Motor neuron (in vitro differentiated cells): ENCODE measurements around the gene PRELID1. TPM values are rescaled to one million over a fixed set of nuclear protein-coding genes. Genes with fewer than 3 reads are reported as not detected.

Experiments
- ATAC-seq, 8 experiments: fragments of 200-7000 bp; cut with Tn5 transposase; replicated peaks in 6 of 8; 2 replicates each; pipeline ENCODE4 v1.8.0; 2021; ENCODE audit warnings: mild to moderate bottlenecking in 8 of 8, moderate library complexity in 8 of 8
- H3K27ac ChIP-seq, 2 donors: fragments of 250-450 bp; sonication (Bioruptor Pico); 2 replicates each; pipeline ENCODE4 v1.9.0; 2021; ENCODE audit warnings: antibody characterized with exemption in 2 of 2, mild to moderate bottlenecking in 2 of 2, moderate library complexity in 1 of 2
- H3K4me1 ChIP-seq, 2 donors: fragments of 250-450 bp; sonication (Bioruptor Pico); replicated peaks in 1 of 2; 2 replicates each; pipeline ENCODE4 v1.6.1; 2021; ENCODE audit warnings: antibody characterized with exemption in 2 of 2, mild to moderate bottlenecking in 2 of 2, moderate library complexity in 1 of 2
- H3K4me3 ChIP-seq, 5 donors: fragments of 250-450 bp; sonication (Bioruptor Pico); 2 replicates each; pipeline ENCODE4 v1.9.0; 2021; ENCODE audit warnings: antibody characterized with exemption in 5 of 5, mild to moderate bottlenecking in 5 of 5, moderate library complexity in 4 of 5
- WGBS, 10 experiments: fragments of 450-650 bp; shearing (Covaris generic); methylation state at CpG; one replicate each; pipeline ENCODE4 v1.0.0; 2022; 5-methylcytosine and 5-hydroxymethylcytosine counted together
- in situ Hi-C, 9 experiments: fragments of 400-800 bp; cut with MboI; loops; one replicate each; pipeline ENCODE4 v1.15.0; 2021; ENCODE audit warnings: low sequenced_read_pairs in 9 of 9, low pct_unique_long_range_greater_than_20kb in 2 of 9; ENCODE audit not compliant: unreplicated experiment in 9 of 9
- total RNA-seq, 8 experiments: library from RNA; unstranded; fragments of 300-600 nt; gene quantifications; 2 replicates each; pipeline versions ENCODE4 v1.2.3 to v1.2.4, GENCODE V29; 2022

The PRELID1 gene
- total RNA-seq, 8 experiments from 2014 or later = 64.9 to 154 (median 93.2) TPM

DNA sequence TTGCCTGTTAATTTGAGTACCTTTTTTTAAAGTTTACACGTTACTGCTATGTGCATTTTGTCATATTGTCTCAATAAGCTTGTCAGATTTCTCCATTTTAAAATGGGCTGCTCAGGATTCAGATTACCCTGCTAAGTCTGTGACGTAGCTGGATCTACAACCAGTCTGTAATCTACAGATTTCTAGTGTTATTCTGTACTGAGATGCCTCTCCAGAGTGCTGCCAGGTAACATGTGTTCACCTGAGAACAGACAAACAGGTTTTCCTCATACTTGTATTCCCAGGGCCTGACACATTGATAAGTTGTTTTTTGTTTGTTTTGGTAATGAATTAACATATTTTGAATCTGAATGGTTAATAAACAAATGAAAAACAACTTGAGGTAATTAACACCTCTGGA, 15.4 kb upstream of the PRELID1 start:
- H3K4me3 ChIP-seq = no peak overlapping the region
- no peak overlapping the region for H3K27ac ChIP-seq
- WGBS, 10 experiments = 80 to 100% (median 100%) methylated on average over 1 to 2 of the region's 2 CpGs; no CpG with 5 or more reads in 3 of the 10 experiments
- ATAC-seq = no peak
- no peaks in the 10 kb centered on the region for H3K4me1 ChIP-seq
- in situ Hi-C loops = loop anchor here in 1 of 9 experiments (25.0 kb wide), 1 partner anchor 176 kb away; no protein-coding TSS in a partner anchor

DNA sequence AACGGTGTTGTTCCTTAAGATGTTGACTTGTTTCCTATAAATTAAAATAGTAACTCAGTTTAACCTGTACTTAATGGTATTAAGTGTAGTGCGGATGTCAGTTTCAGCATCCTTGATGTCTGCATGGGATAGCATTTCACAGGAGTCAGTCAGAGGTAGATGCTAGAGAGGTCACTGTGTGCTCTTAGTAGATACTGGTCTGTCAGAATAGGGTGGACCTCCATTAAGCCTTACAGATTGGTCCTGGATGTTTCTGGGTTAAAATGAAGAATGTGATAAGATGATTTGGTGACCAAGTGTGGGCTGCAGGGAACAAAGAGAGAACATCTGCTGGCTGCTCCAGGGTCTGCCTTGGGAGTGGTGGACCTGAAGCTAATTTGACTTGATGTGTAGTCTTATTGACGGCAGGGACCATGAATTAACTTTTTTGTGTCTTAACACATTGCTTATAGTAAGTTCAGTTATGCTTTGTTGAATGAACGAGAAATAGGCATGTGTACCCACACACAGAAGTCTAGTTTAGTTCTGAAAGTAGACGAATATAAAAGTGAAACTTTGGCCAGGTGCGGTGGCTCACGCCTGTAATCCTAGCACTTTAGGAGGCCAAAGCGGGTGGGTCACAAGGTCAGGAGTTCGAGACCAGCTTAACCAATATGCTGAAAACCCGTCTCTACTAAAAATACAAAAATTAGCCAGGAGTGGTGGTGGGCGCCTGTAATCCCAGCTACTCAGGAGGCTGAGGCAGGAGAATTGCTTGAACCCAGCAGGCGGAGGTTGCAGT, 12.6 kb upstream of the PRELID1 start:
- Histone ChIP-seq H3K4me3 (no peak overlapping the region), H3K27ac (no peak overlapping the region), H3K4me1 (no peaks in the 10 kb centered on the region)
- in situ Hi-C loops = loop anchor here in 1 of 9 experiments (25.0 kb wide), 1 partner anchor 179 kb away; no protein-coding TSS in a partner anchor
- no peak for ATAC-seq
- WGBS, 10 experiments = 91 to 100% (median 97%) methylated on average over 2 to 12 of the region's 12 CpGs

DNA sequence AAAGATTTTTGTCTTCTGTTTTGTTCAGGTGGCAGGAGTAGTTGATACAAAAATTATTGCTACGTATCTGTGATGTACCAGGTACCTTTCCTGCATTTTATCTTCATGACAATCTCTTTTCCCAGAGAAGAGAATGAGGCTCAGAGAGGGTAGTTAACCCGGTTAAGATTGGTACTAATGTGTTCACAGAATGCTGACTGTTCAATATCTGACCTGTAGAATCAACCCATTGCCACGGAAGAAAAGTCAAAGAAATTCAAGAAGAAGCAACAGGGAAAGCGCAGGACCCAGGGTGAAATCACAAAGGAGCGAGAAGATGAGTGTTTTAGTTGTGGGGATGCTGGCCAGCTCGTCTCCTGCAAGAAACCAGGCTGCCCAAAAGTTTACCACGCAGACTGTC, 11.9 kb upstream of the PRELID1 start:
- 86 to 100% (median 100%) methylated on average over 1 to 5 of the region's 7 CpGs; no CpG with 5 or more reads in 2 of the 10 experiments for WGBS, 10 experiments
- Histone ChIP-seq H3K4me1 (no peaks in the 10 kb centered on the region), H3K4me3 (no peak overlapping the region), H3K27ac (no peak overlapping the region)
- in situ Hi-C loops = loop anchor here in 1 of 9 experiments (25.0 kb wide), 1 partner anchor 179 kb away; no protein-coding TSS in a partner anchor
- ATAC-seq = no peak

DNA sequence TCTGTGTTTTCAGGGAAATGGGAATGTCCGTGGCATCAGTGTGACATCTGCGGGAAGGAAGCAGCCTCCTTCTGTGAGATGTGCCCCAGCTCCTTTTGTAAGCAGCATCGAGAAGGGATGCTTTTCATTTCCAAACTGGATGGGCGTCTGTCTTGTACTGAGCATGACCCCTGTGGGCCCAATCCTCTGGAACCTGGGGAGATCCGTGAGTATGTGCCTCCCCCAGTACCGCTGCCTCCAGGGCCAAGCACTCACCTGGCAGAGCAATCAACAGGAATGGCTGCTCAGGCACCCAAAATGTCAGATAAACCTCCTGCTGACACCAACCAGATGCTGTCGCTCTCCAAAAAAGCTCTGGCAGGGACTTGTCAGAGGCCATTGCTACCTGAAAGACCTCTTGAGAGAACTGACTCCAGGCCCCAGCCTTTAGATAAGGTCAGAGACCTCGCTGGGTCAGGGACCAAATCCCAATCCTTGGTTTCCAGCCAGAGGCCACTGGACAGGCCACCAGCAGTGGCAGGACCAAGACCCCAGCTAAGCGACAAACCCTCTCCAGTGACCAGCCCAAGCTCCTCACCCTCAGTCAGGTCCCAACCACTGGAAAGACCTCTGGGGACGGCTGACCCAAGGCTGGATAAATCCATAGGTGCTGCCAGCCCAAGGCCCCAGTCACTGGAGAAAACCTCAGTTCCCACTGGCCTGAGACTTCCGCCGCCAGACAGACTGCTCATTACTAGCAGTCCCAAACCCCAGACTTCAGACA, 9.6 kb upstream of the PRELID1 start:
- Histone ChIP-seq H3K4me1 (no peaks in the 10 kb centered on the region), H3K27ac (no peak overlapping the region), H3K4me3 (no peak overlapping the region)
- 90 to 100% (median 97%) methylated on average over 1 to 5 of the region's 12 CpGs; no CpG with 5 or more reads in 2 of the 10 experiments for WGBS, 10 experiments
- no peak for ATAC-seq
- in situ Hi-C loops = loop anchor here in 1 of 9 experiments (25.0 kb wide), 1 partner anchor 182 kb away; no protein-coding TSS in a partner anchor

DNA sequence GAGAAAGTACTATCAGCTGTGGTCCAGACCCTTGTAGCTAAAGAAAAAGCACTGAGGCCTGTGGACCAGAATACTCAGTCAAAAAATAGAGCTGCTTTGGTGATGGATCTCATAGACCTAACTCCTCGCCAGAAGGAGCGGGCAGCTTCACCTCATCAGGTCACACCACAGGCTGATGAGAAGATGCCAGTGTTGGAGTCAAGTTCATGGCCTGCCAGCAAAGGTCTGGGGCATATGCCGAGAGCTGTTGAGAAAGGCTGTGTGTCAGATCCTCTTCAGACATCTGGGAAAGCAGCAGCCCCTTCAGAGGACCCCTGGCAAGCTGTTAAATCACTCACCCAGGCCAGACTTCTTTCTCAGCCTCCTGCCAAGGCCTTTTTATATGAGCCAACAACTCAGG, 9.0 kb upstream of the PRELID1 start:
- no peaks in the 10 kb centered on the region for H3K4me1 ChIP-seq
- in situ Hi-C loops = loop anchor here in 1 of 9 experiments (25.0 kb wide), 1 partner anchor 182 kb away; no protein-coding TSS in a partner anchor
- ATAC-seq = no peak
- H3K27ac ChIP-seq = no peak overlapping the region
- WGBS, 10 experiments = 100% methylated on average over 1 to 3 of the region's 3 CpGs; no CpG with 5 or more reads in 6 of the 10 experiments
- H3K4me3 ChIP-seq = no peak overlapping the region

DNA sequence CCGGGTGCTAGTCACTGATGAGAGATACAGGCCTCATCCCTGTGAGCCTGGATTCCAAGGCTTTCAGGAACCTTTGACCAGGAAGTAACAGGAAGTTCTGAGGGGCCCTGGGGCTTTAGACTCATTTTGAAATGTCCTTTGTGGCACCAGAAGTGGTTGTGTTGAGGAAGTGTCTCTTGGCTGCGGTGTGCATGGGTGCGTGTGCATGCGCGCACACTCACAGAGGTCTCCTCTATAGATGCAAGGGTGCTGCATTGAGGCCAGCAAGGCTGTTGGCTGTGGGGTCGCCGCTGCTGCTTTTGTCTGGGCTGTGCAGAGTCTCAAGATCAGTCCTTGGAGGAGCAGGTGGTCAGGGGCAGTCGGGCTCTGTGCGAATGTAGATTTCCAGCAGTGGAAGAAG, 7.7 kb upstream of the PRELID1 start:
- in situ Hi-C loops = loop anchor here in 1 of 9 experiments (25.0 kb wide), 1 partner anchor 184 kb away; no protein-coding TSS in a partner anchor
- Histone ChIP-seq H3K27ac (no peak overlapping the region), H3K4me3 (no peak overlapping the region), H3K4me1 (peaks cover 0 to 3% of the 10 kb centered on the region in 2 donors)
- 83 to 100% (median 97%) methylated on average over 1 to 7 of the region's 9 CpGs; no CpG with 5 or more reads in 5 of the 10 experiments for WGBS, 10 experiments
- ATAC-seq = no peak

DNA sequence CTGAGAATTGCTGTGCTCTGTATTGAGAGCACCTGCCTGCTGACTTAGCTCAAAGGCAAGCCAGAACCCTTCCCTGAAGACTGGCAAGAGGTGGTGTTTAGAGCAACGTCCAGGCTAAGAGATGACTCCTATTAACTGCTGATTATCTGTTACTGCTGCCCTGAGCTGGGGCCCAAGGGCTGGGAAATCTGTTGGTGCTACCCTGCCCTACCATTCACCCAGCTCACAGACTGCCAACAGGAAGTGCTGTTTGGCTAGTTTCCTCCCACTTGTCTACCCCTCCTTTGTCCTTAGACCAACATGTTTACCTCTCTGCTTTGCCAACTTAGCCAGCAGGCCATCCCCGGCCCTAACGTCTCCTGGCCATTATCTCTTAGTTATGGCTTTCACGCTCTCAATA, 7.0 kb upstream of the PRELID1 start:
- in situ Hi-C loops = loop anchor here in 1 of 9 experiments (25.0 kb wide), 1 partner anchor 184 kb away; no protein-coding TSS in a partner anchor
- WGBS, 10 experiments = 71 to 100% (median 90%) methylated on average over 1 to 4 of the region's 4 CpGs; no CpG with 5 or more reads in 2 of the 10 experiments
- no peak overlapping the region for H3K4me3 ChIP-seq
- H3K4me1 ChIP-seq = peaks cover 0 to 3% of the 10 kb centered on the region in 2 donors
- H3K27ac ChIP-seq = no peak overlapping the region
- ATAC-seq = no peak

DNA sequence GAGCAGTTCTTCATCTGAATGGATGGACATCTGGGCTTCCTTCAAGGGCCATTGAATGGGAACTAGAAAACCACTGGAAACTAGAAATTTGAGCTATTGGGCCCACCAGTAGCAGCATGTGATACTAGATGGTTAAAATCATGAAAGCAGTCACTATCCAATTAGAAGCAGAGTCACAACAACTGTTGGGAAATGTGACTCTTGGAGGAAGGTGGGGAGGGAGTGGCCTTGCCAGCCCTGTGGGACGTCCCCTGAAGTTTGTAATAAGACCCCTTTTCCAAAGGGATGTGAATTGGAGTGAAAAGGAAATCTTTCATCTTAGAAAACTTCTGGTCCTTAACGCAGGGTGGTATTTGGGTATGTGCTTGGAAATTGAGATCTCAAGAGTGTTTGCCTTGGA, 5.7 kb upstream of the PRELID1 start:
- WGBS, 10 experiments = 50 to 100% (median 85%) methylated on average over 1 to 2 of the region's 2 CpGs; no CpG with 5 or more reads in 4 of the 10 experiments
- no peak overlapping the region for H3K27ac ChIP-seq
- no peak for ATAC-seq
- in situ Hi-C loops = loop anchor here in 1 of 9 experiments (25.0 kb wide), 1 partner anchor 186 kb away; no protein-coding TSS in a partner anchor
- peaks cover 6 to 8% of the 10 kb centered on the region in 2 donors for H3K4me1 ChIP-seq
- H3K4me3 ChIP-seq = no peak overlapping the region

DNA sequence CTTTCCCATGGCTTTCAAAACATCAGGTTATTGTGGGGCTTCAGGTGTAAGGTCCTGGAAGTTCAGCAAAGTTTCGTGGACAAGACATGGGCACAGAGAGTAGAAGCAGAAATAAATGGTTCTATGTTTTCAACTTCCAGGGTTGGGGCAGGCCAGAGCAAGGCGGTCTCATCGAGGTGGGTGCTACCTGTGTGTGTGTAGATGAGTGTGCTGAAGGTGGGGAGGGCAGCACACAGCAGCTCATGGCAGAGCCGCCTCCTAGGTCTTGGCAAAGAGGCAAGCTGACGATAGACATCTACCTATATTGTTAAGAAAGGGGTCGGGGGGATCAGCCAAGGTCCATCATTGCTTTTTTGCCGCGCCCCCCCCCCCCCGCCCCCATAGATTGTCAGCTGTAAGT, 3.9 kb upstream of the PRELID1 start:
- ATAC-seq = no peak
- in situ Hi-C loops = loop anchor here in 1 of 9 experiments (25.0 kb wide), 1 partner anchor 187 kb away; no protein-coding TSS in a partner anchor
- H3K27ac ChIP-seq = no peak overlapping the region
- no peak overlapping the region for H3K4me3 ChIP-seq
- WGBS, 10 experiments = 69 to 100% (median 89%) methylated on average over 1 to 5 of the region's 9 CpGs; no CpG with 5 or more reads in 4 of the 10 experiments
- peaks cover 9 to 13% of the 10 kb centered on the region in 2 donors for H3K4me1 ChIP-seq

DNA sequence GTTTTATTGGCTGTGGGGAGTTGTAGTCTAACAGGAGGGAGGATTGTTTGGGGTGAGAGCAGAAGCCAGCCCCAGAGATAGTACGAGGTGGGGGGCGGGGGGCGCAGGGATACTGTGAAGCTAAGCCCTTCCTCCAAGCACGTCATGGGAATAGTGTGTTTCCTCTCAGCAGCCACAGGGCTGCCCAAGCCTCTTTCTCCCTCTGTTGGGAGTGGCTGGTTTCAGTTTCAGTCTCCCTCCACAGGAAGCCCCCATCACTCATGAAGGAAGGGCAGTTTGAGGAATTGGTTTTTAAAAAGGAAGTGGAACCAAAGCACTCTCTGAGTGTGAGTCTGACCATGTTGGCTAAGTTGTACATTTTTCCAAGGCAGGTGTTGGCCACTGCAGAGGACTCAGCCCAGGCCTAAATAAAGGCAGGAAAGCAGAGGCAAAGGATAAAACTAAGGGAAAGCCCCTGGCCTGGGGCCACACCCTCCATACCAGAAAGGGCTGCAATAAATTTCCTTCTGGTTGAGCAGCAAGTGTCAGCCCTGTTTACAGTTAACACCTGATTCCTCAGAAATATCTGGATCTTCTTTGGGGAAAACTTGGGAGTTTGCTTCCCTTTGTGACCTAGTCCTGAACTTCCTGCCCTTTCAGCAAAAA, 3.2 kb upstream of the PRELID1 start:
- no peak overlapping the region for H3K4me3 ChIP-seq
- in situ Hi-C loops = no loop called here
- 40% methylated on average over 1 of the region's 4 CpGs; no CpG with 5 or more reads in 9 of the 10 experiments for WGBS, 10 experiments
- ATAC-seq = peak in 5 of 8 experiments; percentile 6 to 42 (median 19)
- peaks cover 14 to 16% of the 10 kb centered on the region in 2 donors for H3K4me1 ChIP-seq
- H3K27ac ChIP-seq = no peak overlapping the region

DNA sequence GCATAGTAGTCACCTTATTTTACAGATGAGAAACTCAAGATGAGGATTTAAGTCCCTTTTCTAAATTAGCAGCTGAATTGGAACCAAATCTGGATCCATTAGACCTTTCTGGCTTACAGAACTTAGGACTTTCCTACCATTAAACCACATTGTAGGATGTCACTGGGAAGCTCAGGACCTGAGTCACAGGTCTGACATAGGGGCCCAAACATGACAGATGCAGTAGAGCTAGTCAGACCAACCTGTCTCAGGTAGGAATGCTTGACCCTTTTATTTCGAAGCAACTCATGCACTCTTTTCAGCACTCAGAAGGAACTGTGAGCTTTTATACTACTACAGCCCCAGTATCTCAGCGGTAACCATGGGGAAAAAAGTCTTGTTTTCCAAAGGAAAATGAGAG, 2.6 kb upstream of the PRELID1 start:
- no peak for ATAC-seq
- no peak overlapping the region for H3K27ac ChIP-seq
- in situ Hi-C loops = no loop called here

DNA sequence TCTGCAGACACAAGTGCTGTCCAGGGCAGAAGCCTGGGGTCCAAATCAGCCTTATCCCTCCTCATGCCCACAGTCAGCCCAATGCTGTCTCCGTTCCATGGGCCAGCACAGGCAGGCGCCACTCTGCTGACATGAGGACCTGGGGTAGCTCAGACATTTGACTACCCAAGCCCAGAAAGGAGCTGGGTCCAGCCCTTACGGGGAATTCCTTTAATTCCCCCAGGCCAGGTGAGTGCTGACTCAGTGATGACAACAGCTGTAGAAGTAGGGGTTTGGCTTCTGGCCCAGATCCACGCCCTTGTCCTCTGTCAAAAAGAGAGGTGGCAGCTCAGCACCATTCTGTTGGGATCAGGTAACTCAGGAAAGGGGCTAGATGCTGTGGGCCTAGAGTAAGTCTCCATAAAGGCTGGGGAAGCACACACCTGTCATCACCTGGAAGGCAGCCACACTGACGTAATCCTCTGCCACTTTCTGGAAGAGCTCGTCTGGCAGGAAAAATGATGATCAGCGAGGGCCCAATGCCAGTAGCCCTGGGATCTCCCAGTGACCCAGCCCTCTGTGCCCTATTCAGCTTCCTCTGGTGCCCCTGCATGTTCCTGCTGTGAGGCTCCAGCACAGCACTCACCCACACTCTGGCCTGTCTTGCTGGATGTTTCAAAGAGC, 2.0 kb upstream of the PRELID1 start:
- no peak overlapping the region for H3K4me3 ChIP-seq
- no peak for ATAC-seq
- 83 to 100% (median 100%) methylated on average over 1 to 4 of the region's 7 CpGs; no CpG with 5 or more reads in 4 of the 10 experiments for WGBS, 10 experiments
- H3K4me1 ChIP-seq = peaks cover 14 to 17% of the 10 kb centered on the region in 2 donors
- in situ Hi-C loops = no loop called here
- H3K27ac ChIP-seq = no peak overlapping the region

More for the DNA sequence above, 2.6 kb upstream of the PRELID1 start:
- 67 to 100% (median 100%) methylated on average over 1 to 2 of the region's 2 CpGs; no CpG with 5 or more reads in 3 of the 10 experiments for WGBS, 10 experiments
- peaks cover 14 to 17% of the 10 kb centered on the region in 2 donors for H3K4me1 ChIP-seq
- H3K4me3 ChIP-seq = no peak overlapping the region
